OCI-LY1 (cell line): ENCODE data around the gene TFPI.
A peak's percentile ranks its signal among the peaks of the same experiment; 100 is the strongest.

Source experiments
- H2AFZ ChIP-seq: fragments of 200-600 bp; sonication (generic), shearing (Covaris generic); 2 replicates; pipeline ENCODE4 v1.6.0; 2014; ENCODE audit warnings: antibody characterized with exemption, mild to moderate bottlenecking, low read length
- H3F3A ChIP-seq: fragments of 200-600 bp; sonication (generic), shearing (Covaris generic); 2 replicates; pipeline ENCODE4 v1.6.0; 2014; ENCODE audit warnings: mild to moderate bottlenecking, antibody characterized with exemption, low read length, moderate library complexity; ENCODE audit not compliant: insufficient read depth
- H3K27ac ChIP-seq: fragments of 200-600 bp; sonication (generic); 2 replicates; pipeline ENCODE4 v1.5.1; 2014; ENCODE audit warnings: low read length, mixed run types, mild to moderate bottlenecking, low read depth; ENCODE audit not compliant: poor library complexity, severe bottlenecking
- H3K27me3 ChIP-seq: fragments of 200-600 bp; sonication (generic); 2 replicates; pipeline ENCODE4 v1.6.0; 2014; ENCODE audit warnings: antibody characterized with exemption, mild to moderate bottlenecking, low read length, moderate library complexity; ENCODE audit not compliant: insufficient read depth
- H3K36me3 ChIP-seq: fragments of 200-600 bp; sonication (generic); 2 replicates; pipeline ENCODE4 v1.6.1; 2014; ENCODE audit warnings: mild to moderate bottlenecking, antibody characterized with exemption, low read length, moderate library complexity, mixed read lengths; ENCODE audit not compliant: insufficient read depth
- H3K4me1 ChIP-seq: fragments of 200-600 bp; sonication (generic); 2 replicates; pipeline ENCODE4 v1.5.1; 2014; ENCODE audit warnings: mild to moderate bottlenecking, low read length, moderate library complexity; ENCODE audit not compliant: insufficient read depth, severe bottlenecking
- H3K4me2 ChIP-seq: fragments of 200-600 bp; sonication (generic), shearing (Covaris generic); 2 replicates; pipeline ENCODE4 v1.6.1; 2014; ENCODE audit warnings: low read length
- H3K4me3 ChIP-seq: fragments of 200-600 bp; sonication (generic); 2 replicates; pipeline ENCODE4 v1.5.1; 2014; ENCODE audit warnings: low read length, low read depth, mild to moderate bottlenecking, mixed read lengths; ENCODE audit not compliant: poor library complexity, severe bottlenecking
- H3K79me2 ChIP-seq: fragments of 200-600 bp; shearing (Covaris generic); 2 replicates; pipeline ENCODE4 v1.6.1; 2016; ENCODE audit warnings: mixed run types, low read length, mixed read lengths; ENCODE audit not compliant: insufficient read depth
- H3K9ac ChIP-seq: fragments of 200-600 bp; sonication (generic), shearing (Covaris generic); 2 replicates; pipeline ENCODE4 v1.6.1; 2014; ENCODE audit warnings: mild to moderate bottlenecking, low read length, mixed read lengths
- H3K9me2 ChIP-seq: fragments of 200-600 bp; sonication (generic), shearing (Covaris generic); 2 replicates; pipeline ENCODE4 v1.6.1; 2014; ENCODE audit warnings: low read depth, mild to moderate bottlenecking, low read length, mixed read lengths
- H3K9me3 ChIP-seq: fragments of 200-600 bp; shearing (Covaris generic); 2 replicates; pipeline ENCODE4 v1.6.1; 2014; ENCODE audit warnings: low read length, mixed read lengths
- H4K20me1 ChIP-seq: fragments of 200-600 bp; sonication (generic), shearing (Covaris generic); 2 replicates; pipeline ENCODE4 v1.6.0; 2016; ENCODE audit warnings: mild to moderate bottlenecking, low read length; ENCODE audit not compliant: insufficient read depth
- EZH2 ChIP-seq: fragments of 200-600 bp; sonication (generic), shearing (Covaris generic); IDR thresholded peaks from 2 replicates; pipeline ENCODE4 v1.8.0; 2017; ENCODE audit warnings: borderline replicate concordance, mixed run types, mild to moderate bottlenecking, antibody characterized with exemption, low read length, moderate library complexity, mixed read lengths
- TF ChIP-seq, protein P1 (sequence below): fragments of 200-600 bp; sonication (generic), shearing (Covaris generic); IDR thresholded peaks from 2 replicates; pipeline ENCODE4 v1.5.1; 2017; ENCODE audit warnings: mild to moderate bottlenecking, antibody characterized with exemption, low read length, moderate library complexity, mixed read lengths

TFPI gene

GRCh38 chr2:187593098-187593497 lies 38.9 kb upstream of the TFPI start:
- H3K4me3 ChIP-seq: no peak overlapping the region
- no peaks in the 10 kb centered on the region for H3K9me2 ChIP-seq
- H4K20me1 ChIP-seq: no peaks in the 10 kb centered on the region
- H3K79me2 ChIP-seq: no peaks in the 10 kb centered on the region
- H3K9ac ChIP-seq: no peak overlapping the region
- no peak overlapping the region for H3K4me2 ChIP-seq
- H3K4me1 ChIP-seq: no peaks in the 10 kb centered on the region
- TF ChIP-seq, protein P1, sequence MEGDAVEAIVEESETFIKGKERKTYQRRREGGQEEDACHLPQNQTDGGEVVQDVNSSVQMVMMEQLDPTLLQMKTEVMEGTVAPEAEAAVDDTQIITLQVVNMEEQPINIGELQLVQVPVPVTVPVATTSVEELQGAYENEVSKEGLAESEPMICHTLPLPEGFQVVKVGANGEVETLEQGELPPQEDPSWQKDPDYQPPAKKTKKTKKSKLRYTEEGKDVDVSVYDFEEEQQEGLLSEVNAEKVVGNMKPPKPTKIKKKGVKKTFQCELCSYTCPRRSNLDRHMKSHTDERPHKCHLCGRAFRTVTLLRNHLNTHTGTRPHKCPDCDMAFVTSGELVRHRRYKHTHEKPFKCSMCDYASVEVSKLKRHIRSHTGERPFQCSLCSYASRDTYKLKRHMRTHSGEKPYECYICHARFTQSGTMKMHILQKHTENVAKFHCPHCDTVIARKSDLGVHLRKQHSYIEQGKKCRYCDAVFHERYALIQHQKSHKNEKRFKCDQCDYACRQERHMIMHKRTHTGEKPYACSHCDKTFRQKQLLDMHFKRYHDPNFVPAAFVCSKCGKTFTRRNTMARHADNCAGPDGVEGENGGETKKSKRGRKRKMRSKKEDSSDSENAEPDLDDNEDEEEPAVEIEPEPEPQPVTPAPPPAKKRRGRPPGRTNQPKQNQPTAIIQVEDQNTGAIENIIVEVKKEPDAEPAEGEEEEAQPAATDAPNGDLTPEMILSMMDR: no peak
- no peak for TF ChIP-seq EZH2
- H3K27ac ChIP-seq: no peak overlapping the region
- no peaks in the 10 kb centered on the region for H3F3A ChIP-seq
- no peaks in the 10 kb centered on the region for H3K27me3 ChIP-seq
- H3K9me3 ChIP-seq: no peaks in the 10 kb centered on the region
- H3K36me3 ChIP-seq: no peaks in the 10 kb centered on the region
- H2AFZ ChIP-seq: no peak overlapping the region

GRCh38 chr2:187590175-187590574 lies 35.9 kb upstream of the TFPI start:
- Histone ChIP-seq H3K27me3 (no peaks in the 10 kb centered on the region), H3F3A (no peaks in the 10 kb centered on the region), H3K4me2 (no peak overlapping the region), H3K36me3 (no peaks in the 10 kb centered on the region), H3K27ac (no peak overlapping the region), H3K79me2 (no peaks in the 10 kb centered on the region), H3K9me3 (no peaks in the 10 kb centered on the region), H3K4me1 (no peaks in the 10 kb centered on the region), H3K4me3 (no peak overlapping the region), H2AFZ (no peak overlapping the region), H3K9me2 (no peaks in the 10 kb centered on the region), H3K9ac (no peak overlapping the region), H4K20me1 (no peaks in the 10 kb centered on the region)
- TF ChIP-seq EZH2: no peak
- TF ChIP-seq, protein P1: no peak

DNA sequence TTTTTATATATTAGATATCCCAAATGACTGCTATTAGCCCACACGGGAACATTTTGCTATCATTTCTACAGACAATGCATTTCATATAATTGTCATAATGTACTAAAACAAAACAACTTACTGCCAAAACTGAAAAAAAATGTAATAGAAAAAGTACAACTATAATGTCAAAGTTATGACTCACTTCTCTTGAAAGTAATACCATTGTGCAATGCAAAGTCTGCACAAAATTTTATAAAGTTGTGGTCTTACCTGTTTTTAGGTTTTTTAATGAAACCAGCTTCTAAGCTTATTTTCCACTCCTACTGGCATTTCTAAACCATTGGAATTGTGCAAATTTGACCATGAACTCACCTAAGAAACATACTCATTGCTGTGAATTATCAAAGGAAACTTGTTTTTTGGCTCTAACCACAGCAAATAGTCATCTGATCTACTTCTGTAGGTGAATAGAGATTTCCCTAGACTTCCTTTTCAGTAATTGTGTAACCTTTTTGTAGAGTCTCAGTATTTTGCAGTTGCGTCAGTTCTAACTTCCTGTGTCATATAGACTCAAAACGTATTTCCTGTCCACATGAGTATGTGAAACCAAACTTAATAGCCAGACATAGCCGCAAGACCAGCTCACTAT lies 31.9 kb upstream of the TFPI start:
- Histone ChIP-seq H3K9me2 (no peaks in the 10 kb centered on the region), H3K36me3 (no peaks in the 10 kb centered on the region), H3K9me3 (no peaks in the 10 kb centered on the region), H3K9ac (no peak overlapping the region), H3K4me3 (no peak overlapping the region), H4K20me1 (no peaks in the 10 kb centered on the region), H3K4me1 (no peaks in the 10 kb centered on the region), H3K27ac (no peak overlapping the region), H3K27me3 (no peaks in the 10 kb centered on the region), H3K4me2 (no peak overlapping the region), H3K79me2 (no peaks in the 10 kb centered on the region), H3F3A (no peaks in the 10 kb centered on the region), H2AFZ (peak overlapping the region; percentile 3; the same call in 1 of the 2 replicates)
- TF ChIP-seq, protein P1: no peak
- no peak for TF ChIP-seq EZH2
